Measurements from ENCODE around the gene GM2A.
"Not testable (repeated sequence)": the region's sequence is repeated elsewhere in the genome, so short reads cannot be mapped to it uniquely, and the experiment has no call there.

Gene GM2A

DNA sequence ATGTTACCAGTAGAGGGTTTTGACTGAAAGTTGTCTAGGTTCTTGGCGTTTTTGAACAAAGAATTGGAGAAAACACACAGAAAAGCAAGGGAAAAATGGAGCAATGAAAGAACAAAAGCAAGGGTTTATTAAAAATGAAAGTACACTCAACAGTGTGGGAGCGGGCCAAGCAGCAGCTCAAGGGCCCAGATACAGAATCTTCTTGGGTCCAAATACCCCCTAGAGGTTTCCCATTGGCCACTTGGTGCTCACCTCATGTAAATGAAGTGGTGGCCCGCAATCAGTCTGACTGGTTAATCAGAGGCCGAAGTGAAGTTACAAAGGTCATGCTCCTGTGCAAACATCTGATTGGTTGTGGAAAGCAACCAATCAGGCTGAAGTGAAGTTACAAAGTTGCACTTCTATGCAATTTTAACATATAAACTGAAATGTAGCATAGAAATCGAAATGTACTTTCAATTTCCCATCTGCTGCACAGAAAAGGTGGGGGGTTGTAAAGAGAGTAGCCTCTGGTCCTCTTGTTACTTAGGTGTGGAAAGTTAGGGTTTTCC, 1.9 kb upstream of the GM2A start:
- no peak for DNase-seq (ENCODE audit: low spot score)
- FAIRE-seq = no peak

DNA sequence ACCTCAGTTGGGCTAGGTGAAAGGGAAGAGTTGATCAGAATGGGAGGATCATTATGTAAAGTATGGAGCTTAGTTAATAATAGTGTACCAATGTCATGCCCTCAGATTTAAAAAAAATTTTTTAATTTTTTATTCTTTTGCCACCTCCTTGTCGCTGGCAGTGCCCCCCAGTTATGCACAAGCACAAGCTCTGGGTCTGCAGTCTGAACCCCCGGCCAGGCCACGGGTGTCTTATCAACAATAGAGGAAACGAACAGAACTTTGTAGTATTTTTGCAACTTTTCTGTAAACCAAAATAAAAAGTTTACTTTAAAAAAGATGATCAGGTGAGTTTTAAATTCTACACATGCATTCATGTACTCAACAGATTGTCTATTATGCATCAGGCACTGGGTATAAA, 1.4 kb upstream of the GM2A start:
- DNase-seq (ENCODE audit: low spot score) (no peak), FAIRE-seq (no peak)

DNA sequence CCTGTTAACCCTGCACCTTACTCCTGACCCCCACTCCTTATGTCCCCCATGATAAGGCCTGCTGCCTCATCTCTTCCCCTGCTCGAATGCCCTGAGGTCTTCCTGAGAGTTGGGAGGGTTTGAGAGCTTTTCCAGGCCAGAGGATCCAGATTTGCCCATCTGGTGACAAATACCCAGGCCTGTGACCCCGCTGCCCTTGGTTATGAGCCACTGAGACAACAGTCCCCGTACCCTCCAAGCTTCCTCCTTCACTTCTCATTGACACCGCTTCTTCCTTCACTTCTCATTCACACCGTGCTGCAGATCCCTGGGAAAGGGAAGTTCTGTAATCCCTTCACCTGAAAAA, 593 bp downstream of the GM2A start:
- FAIRE-seq (no peak), DNase-seq (ENCODE audit: low spot score) (no peak)

DNA sequence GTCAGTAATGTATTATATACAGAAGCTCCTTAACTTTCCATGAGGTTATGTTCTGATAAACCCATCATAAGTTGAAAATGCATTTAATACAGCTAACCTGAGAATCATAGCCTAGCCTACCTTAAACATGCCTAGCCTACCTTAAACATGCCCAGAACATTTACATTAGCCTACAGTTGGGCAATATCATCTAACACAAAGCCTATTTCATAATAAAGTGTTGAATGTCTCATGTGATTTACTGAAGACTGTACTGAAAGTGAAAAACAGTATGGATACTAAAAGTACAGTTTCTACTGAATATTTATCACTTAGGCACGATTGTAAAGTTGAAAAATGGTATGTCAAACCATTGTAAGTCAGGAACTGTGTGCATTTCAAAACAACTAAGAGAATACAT, 1.6 kb downstream of the GM2A start:
- no peak for FAIRE-seq

DNA sequence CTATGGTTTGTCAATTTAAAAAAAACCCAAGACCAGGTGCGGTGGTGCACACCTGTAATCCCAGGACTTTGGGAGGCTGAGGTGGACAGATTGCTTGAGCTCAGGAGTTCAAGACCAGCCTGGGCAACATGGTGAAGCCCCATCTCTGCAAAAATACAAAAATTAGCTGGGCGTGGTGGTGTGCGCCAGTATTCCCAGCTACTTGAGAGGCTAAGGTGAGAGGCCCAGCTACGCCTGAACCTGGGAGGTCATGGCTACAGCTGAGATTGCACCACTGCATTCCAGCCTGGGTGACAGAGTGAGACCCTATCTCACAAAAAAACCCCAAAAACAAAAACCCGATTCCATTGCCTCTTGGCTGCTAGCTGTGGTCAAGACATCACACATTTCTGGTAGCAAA, 2.0 kb downstream of the GM2A start:
- FAIRE-seq = not testable (repeated sequence)

More for the DNA sequence above, 1.6 kb downstream of the GM2A start:
- DNase-seq (ENCODE audit: low spot score) = no peak

DNA sequence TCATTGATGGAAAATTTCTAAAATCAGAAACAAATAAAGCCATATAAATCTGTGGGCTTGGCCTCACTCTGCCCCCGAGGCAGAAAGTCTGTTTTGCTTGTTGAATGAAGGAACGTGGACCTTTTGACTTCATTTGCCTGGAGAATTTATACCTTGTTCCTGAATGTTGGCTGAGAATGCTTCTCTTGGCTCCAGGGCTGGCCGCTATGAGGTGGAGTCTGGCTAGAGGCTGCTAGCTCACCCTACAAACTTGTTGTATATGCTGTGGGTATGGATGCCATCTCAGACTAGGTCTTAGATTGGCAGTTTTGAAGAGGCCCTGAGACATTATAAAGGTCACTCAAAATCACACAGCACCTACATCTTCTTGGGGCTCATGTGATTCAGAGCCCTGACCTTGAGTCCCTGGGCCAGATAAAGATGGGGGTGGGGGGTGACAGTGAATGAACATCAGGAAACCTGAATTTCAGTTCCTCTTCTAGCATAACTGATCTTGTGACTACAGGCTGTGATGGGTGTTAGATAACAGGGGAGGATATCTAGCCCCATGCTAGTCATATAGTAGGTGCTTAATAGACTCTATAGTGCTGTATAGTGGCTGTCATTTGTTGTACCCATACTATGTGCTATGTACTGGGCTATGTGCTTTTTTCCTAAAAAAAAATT, 2.8 kb downstream of the GM2A start:
- FAIRE-seq = no peak
- DNase-seq (ENCODE audit: low spot score) = no peak

More for the DNA sequence above, 2.0 kb downstream of the GM2A start:
- DNase-seq (ENCODE audit: low spot score) = not testable (repeated sequence)

DNA sequence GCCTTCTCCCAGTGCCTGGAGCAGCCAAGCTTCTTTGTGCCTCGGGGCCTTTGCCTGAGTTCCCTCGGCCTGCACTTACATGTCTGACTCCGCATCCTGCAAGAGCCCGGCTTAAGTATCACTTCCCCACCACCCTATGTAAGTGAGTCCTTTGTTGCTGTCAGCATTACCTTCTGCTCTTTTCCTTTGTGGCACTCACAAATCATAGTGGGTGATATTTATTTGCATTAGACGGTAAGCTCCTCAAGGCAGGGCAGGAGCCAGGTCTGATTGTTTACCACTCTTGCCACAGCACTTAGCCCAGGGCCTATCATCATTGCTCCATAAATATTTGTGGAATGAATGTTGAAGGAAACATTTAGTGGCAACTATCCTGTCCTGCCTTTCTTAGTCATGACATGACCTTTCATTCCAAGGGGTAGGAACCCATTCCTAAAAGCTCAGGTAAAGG, 4.8 kb downstream of the GM2A start:
- no peak for FAIRE-seq
- DNase-seq (ENCODE audit: low spot score) = no peak

DNA sequence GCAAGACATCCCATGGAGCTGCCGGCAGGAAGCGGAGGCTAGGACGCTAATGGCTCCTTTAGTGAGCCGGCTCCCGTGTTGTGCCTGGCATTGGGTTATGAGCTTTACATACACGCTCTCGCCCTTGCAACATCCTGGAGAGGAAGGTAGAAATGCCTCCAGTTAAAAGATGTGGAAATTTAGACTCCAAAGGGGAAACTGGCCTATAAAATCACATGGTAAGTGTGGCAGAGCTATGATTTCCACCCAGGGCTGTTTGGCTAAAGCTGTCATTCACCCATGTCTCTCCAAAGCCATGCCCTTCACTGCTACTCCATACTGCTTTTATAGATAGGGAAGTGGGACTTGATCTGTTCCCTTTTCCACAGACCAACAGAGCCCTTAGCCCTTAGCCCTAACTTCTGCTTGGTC, 5.2 kb downstream of the GM2A start:
- FAIRE-seq (no peak), DNase-seq (ENCODE audit: low spot score) (no peak)

DNA sequence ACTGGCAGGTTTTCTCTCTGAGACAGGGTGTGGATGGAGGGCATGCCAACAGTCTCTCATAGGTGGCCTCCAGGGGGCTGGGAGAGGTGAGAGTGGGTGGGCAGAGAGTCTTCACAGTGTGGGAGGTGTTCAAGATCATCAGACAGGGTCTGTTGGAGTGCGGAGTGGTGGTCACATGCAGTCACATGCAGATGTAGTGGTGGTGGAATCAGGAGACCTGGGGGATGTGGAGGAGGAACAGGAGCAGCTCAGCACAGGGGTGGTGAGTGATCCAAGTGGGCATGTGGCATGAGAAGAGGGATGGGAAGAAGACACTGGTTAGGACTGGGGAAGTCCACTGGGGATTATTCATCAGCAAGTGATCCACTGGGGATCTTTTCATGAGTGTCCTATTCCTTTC, 5.8 kb downstream of the GM2A start:
- FAIRE-seq (no peak), DNase-seq (ENCODE audit: low spot score) (no peak)

DNA sequence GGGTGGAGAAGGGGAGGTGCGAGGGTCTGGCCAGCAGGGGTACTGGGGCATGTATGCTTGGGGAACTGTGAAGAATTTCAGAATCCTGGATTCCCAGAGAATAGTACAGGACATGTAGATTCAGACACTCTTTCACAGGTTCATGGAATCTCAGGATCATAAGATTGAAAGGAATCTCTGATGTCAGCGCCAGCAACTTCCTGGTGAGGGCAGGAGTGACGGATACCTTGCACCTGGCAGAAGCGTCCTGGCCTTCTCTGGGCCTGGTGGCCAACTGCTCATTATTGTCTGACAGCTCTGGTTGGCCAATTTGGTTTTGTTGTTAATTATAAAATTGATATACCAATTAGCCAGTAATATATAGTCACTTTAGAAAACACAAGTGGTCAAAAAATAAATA, 6.9 kb downstream of the GM2A start:
- no peak for FAIRE-seq
- no peak for DNase-seq (ENCODE audit: low spot score)

DNA sequence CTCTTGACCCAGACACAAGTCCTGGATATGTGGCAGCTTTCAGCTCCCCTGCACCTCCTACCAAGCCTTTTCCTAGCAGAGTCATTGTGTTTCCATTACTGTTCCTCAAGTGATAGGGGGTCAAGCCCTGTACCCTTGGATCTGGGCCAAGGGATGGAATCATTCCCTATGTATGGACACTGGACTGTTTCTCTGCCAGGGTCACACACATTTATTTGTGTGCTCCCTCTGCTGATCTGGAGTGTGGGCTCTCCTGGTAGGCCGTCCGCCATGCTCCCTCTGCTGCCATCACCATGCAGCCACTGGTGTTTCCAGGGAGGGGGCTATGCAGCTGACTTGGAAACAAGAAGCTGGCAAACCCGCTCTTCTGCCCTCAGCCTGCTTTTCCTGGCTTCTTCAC, 9.5 kb downstream of the GM2A start:
- DNase-seq (ENCODE audit: low spot score) = no peak

DNA sequence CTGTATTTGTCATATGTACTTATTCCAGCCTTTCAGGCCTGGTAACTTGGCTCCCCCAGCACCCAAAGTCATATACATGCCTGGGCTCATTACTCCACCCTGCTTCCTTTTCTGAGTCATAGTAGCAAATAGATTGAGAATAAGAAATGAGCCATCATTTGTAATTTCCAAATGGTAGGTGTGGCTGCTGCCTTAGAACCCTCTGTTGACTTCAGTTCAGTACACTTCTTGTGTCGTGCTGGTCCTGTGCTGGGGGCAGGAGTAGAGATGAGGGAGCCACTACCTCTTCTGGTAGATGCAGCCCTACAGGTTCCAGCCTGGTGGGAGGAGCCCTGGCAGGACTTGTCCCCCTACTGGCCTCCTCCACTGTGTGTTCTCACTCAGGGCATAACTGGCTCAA, 11.1 kb downstream of the GM2A start:
- FAIRE-seq = no peak
- no peak for DNase-seq (ENCODE audit: low spot score)

More for the DNA sequence above, 9.5 kb downstream of the GM2A start:
- FAIRE-seq = no peak

DNA sequence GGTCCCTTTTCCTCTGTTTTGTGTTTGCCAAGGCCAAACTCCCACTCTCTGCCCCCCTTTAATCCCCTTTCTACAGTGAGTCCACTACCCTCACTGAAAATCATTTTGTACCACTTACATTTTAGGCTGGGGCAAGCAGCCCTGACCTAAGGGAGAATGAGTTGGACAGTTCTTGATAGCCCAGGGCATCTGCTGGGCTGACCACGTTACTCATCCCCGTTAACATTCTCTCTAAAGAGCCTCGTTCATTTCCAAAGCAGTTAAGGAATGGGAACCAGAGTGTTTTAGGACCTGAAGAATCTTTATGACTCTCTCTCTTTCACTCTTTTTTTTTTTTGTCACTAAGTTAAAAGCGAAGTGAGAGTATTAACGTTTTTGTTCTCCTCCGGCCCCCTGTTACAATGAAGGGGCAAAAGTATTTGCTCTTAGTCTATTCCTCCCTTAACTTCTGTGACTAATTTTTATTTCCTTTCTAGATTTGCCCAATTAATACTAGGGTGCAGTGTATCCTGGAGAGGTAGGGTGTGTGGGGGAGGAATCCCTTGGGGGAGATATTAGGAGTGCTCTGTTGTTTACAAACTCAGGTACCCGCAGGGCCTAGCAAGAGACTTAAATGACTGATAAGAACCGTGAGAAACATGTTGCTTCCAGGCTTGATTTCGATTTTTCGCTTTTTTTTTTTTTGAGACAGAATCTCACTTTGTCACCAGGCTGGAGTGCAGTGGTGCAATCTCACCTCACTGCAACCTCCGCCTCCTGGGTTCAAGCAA, 14.7 kb downstream of the GM2A start:
- FAIRE-seq (no peak), DNase-seq (ENCODE audit: low spot score) (no peak)

DNA sequence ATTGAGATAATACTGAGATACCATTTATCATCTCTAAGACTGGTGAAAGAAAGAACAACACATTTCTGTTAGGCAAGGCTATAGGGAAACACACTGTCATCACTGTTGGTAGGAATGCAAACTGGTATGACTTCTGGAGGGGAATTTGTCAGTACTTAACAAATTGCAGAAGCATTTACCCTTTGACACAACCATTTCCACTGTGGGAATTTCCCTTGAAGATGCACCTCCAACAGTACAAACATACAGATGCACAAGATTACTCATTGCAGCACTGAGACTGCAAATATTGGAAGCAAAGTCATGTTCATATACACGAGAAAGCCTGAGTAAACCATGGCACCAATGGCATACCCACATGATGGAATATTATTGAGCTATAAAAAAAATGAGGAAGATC, 17.6 kb downstream of the GM2A start:
- DNase-seq (ENCODE audit: low spot score) = peak; percentile 35
- no peak for FAIRE-seq

DNA sequence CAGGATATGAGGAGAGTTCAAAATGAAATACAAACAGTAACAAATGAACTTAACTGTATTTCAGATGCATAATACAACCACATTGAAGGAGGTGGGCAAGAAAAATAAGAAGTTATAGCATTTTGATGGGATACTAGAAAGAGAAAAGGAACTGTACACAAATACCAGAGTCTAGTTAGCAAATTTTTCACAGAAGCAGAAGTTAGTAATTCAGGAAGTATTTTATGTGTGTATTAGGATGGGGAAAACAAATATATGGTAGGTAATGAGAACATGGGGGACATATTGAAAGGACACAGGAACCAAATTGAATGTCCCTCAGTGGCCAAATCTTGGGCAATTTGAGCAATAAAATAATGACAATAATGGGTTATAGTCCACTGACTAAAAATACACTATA, 18.4 kb downstream of the GM2A start:
- no peak for FAIRE-seq
- DNase-seq (ENCODE audit: low spot score) = no peak

DNA sequence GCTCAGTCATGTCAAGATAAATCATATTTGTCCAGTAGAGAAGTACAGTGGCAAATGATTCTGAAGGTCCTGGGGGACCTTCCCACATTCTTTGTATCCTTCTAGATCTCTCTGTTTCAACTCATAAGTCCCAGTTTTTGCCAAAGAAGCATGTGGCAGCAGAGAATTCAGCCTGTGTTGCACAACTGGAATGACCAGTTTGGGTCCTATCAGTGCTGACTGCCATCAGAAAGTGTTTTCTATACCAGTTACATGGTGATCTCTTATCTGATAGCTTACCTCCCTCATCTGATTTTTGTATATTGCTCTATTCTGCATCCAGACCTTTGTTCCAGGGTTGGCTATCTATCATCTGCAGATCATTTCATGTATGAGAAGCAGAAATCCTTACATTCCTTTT, 21.7 kb downstream of the GM2A start:
- no peak for FAIRE-seq

DNA sequence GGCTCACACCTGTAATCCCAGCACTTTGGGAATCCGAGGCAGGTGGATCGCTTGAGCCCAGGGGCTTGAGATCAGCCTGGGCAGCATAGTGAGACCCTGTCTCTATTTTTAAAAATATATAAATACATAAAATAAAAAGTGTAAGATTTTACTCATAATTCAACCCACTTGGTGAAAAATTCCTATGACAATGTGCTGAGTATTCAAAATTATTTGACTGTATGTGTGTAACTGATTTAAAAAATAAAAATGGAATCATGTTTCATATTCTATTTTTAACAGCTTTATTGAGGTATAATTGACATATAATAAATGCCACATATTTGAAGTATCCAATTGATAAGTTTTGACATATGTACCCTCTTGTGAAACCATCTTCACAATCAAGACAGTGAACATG, 22.8 kb downstream of the GM2A start:
- DNase-seq (ENCODE audit: low spot score) (no peak), FAIRE-seq (no peak)

More for the DNA sequence above, 21.7 kb downstream of the GM2A start:
- DNase-seq (ENCODE audit: low spot score) = no peak

DNA sequence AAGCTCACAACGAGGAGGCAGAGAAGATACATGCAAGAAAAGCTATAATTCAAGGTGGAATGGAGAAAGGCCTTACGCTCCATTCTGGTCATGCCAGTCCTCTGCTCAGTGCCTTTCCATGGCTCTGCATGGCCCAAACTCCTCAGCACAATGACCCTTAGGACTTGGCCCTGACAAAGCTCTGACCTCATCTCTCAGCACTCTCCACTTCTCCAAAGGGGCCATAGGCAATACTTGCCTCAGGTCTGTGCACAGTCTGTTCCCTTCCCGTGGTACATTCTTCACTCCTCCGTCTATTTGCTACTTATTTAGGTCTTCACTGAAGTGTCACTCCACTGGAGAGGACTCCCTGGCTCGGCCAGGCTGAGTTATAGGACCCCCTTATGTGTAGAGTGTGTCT, 25.9 kb downstream of the GM2A start:
- DNase-seq (ENCODE audit: low spot score) (no peak), FAIRE-seq (no peak)

DNA sequence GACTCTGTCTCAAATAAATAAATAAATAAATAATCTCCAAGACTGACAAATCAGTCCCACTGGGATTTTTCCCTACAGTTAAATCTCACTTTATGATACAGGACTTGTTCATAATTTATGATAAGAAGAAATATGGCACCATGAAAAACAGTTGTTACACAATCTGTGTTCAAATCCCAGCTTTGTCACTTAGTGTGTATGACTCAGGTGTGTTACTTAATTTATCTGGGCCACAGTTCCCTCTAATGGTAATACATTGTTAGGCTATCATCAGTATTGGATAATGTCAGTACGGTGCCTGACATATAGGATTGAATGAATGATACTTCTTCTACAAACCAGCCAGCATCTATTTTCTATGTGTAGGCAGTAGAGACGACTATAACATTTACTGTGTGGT, 27.5 kb downstream of the GM2A start:
- FAIRE-seq (no peak), DNase-seq (ENCODE audit: low spot score) (no peak)

DNA sequence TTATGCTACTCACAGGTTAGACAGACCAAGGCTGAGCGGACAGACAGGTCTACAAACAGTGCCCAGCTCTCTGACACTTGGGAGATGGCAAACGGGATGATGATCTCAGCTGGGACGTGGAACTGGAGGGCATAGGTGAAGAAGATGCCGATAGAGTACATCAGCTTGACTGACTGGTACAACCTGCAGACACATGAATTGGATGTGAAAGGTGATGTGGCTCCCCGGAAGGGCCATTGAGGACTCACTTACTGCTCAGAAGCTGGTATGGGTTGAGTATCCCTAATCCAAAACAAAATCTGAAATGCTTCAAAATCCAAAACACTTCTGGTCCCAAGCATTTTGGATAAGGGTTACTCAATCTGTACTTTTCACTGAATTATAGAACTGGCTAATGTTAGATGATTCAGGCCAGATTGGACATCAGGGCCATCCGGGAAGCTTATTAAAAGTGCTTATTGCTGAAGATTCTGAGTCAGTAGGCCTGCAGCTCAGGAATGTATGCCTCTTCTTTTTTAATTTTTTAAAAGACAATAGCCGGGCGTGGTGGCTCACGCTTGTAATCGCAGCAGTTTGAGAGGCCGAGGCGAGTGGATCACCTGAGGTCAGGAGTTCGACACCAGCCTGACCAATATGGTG, 28.1 kb downstream of the GM2A start:
- no peak for FAIRE-seq

DNA sequence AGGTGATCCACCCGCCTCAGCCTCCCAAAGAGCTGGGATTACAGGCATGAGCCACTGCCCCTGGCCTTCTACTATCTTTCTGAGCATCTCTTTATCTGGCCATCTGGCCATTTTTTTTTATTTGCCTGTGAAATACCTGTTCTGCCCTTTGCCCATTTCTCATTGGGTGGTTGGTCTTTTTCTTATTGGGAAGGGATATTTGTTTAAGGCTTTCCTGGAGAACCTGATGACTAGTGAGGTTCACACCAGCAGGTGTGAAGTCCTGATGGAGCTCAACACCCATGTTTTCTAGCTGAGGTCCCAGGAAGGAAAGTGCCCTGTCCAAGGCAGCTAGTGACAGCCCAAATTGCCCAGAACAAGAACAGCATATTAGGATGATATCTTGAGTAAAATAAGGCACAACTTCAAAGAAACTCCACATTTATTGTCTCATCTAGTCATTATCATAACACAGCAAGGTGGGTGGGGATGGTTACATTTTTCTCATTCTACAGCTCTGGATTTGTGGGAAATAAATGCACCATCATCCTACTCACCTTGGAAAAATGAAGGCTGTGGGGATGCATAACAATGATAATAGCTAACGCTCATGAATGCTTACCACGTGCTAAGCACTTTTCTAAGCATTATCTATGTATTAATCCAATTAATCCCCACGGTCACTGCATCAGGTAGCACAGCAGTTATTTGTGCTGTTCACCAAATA, 30.3 kb downstream of the GM2A start:
- FAIRE-seq = no peak
- DNase-seq (ENCODE audit: low spot score) = no peak

More for the DNA sequence above, 28.1 kb downstream of the GM2A start:
- no peak for DNase-seq (ENCODE audit: low spot score)
